ENCODE measurements around the gene DNAJC19.
"Not testable (repeated sequence)": the region's sequence is repeated elsewhere in the genome, so short reads cannot be mapped to it uniquely, and the experiment has no call there.

Gene DNAJC19

DNA sequence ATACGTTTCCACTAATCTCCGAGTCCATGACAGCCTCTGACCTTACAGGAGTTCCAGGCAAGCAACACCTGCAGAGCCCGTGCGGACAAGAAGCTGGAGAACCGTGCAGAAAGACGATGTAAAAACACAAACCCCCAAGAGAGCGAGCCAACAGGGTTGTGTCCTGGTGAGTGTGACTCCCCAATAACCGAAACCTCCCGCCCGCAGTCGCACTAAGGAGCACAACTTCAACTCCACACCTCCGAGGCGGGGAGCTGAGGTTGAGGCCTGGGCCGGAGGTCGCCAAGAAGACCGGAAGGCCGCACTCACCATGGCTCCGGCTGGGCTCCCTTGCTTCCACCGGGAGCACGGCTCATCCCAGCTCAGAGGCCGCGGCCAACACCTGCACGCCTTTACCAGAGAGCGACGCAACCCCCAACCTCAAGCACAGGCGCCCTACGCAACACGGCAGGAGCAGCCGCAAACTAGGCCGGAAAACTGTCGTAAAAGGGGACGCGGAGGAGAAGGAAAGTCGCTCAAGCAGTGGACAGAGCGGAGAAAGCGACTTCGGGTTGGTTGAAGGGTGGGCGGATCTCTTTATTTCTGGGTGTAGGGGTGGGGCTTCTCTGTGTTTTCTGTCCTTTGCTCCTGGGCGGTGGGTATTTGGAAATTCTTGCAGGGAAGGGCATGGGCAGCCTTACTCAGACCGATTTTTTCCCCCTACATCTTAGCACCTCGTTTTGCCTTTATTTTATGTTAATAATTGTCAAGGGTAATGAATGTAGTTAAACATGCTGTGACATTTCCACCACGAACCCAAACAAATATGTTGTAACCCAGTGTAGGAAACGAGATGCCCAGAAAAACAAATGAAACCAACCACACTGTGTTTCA lies at the start of gene DNAJC19:
DNAJC19 (minus strand) TSS at position 446 of the 873 bp plus-strand sequence; CDS start at position 312, 134 bp downstream.
- peak; percentile 69 to 87 for DNase-seq (ENCODE audit: extremely low read depth in 1 of 2, low read depth in 1 of 2)

- no peak for DNase-seq (ENCODE audit: extremely low read depth in 1 of 2, low read depth in 1 of 2)
These were observed 41.4 kb upstream of the DNAJC19 start for GRCh38 chr3:181030948-181031347.

GRCh38 chr3:181025204-181025603 lies 35.7 kb upstream of the DNAJC19 start:
- DNase-seq (ENCODE audit: extremely low read depth in 1 of 2, low read depth in 1 of 2): no peak

DNA sequence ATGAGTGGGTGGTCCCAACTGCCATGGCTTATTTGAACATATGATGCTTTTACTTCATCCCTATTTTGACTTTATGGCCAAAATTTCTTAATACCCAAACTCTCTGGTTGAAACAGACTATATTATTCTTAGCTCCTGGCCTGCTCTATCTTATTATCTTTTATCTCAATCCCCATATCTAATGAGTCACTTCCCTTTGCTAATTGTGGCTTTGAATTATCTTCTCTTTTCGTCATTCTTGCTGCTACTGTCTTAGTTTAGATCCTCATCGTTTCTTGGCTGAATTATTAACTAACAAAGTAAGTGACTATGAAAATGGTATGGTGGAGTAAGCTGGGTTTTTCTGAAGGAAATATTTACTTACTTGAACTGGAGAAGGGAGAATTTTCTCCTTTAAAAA lies 28.2 kb upstream of the DNAJC19 start:
- no peak for DNase-seq (ENCODE audit: extremely low read depth in 1 of 2, low read depth in 1 of 2)

GRCh38 chr3:181009225-181009624 lies 19.7 kb upstream of the DNAJC19 start:
- DNase-seq (ENCODE audit: extremely low read depth in 1 of 2, low read depth in 1 of 2): peak; percentile 13 to 35

GRCh38 chr3:181008796-181009195 lies 19.3 kb upstream of the DNAJC19 start:
- no peak for DNase-seq (ENCODE audit: extremely low read depth in 1 of 2, low read depth in 1 of 2)

DNA sequence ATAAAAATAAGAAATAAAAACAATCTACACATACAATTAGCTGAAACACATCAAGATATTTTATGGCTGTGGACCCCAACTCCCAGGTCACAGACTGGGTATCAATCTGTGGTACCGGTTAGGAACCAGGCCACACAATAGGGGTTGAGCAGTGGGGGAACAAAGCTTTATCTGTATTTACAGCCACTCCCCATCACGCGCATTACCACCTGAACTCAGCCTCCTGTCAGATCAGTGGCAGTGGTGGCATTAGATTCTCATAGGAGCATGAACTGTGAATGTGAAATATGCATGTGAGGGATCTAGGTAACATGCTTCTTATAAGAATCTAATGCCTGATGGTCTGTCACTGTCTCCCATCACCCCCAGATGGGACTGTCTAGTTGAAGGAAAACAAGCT lies 17.7 kb upstream of the DNAJC19 start:
- DNase-seq (ENCODE audit: extremely low read depth in 1 of 2, low read depth in 1 of 2): no peak

GRCh38 chr3:181006541-181006940 lies 17.0 kb upstream of the DNAJC19 start:
- no peak for DNase-seq (ENCODE audit: extremely low read depth in 1 of 2, low read depth in 1 of 2)

DNA sequence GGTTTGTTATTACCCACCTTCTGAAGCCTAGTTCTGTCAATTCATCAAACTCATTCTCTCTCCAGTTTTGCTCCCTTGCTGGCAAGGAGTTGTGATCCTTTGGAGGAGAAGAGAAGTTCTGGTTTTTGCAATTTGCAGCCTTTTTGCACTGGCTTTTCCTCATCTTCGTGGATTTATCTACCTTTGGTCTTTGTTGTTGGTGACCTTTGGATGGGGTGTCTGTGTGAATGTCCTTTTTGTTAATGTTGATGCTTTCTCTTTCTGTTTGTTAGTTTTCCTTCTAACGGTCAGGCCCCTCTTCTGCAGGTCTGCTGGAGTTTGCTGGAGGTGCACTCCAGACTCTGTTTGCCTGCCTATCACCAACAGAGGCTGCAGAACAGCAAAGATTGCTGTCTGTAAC lies 13.9 kb upstream of the DNAJC19 start:
- DNase-seq (ENCODE audit: extremely low read depth in 1 of 2, low read depth in 1 of 2): not testable (repeated sequence)

DNA sequence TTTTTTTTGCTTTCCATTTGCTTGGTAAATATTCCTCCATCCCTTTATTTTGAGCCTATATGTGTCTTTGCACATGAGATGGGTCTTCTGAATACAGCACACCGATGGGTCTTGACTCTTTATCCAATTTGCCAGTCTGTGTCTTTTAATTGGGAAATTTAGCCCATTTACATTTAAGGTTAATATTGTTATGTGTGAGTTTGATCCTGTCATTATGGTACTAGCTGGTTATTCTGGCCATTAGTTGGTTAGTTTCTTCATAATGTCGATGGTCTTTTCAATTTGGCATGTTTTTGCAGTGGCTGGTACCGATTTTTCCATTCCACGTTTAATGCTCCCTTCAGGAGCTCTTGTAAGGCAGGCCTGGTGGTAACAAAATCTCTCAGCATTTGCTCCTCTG lies 12.8 kb upstream of the DNAJC19 start:
- DNase-seq (ENCODE audit: extremely low read depth in 1 of 2, low read depth in 1 of 2): not testable (repeated sequence)

- no peak for DNase-seq (ENCODE audit: extremely low read depth in 1 of 2, low read depth in 1 of 2)
These were observed 6.9 kb upstream of the DNAJC19 start for GRCh38 chr3:180996415-180996932.

- no peak for DNase-seq (ENCODE audit: extremely low read depth in 1 of 2, low read depth in 1 of 2)
These were observed 969 bp upstream of the DNAJC19 start for GRCh38 chr3:180990505-180990904.

GRCh38 chr3:180987344-180987743 lies 2.2 kb downstream of the DNAJC19 start:
- DNase-seq (ENCODE audit: extremely low read depth in 1 of 2, low read depth in 1 of 2): no peak

- DNase-seq (ENCODE audit: extremely low read depth in 1 of 2, low read depth in 1 of 2): not testable (repeated sequence)
These were observed 3.2 kb downstream of the DNAJC19 start for GRCh38 chr3:180986366-180986765.

DNA sequence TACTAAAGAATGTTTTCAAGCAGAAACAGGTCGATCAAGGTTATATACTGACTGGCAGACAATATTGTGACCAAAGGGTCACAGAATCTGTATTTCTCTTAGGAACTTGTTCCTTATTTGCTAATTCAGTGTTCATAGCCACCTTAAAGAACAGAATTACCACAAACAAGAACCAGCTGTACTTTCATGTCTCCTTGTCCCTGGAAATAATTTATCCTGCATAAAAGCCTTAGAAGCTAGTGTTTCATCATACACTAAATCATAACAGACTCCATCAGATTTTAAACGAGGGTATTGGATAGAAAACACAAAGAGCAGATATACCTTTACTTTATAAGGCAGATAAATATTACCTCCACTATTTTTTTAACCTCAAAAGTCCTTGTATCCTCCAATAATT lies 6.4 kb downstream of the DNAJC19 start:
- DNase-seq (ENCODE audit: extremely low read depth in 1 of 2, low read depth in 1 of 2): no peak

- DNase-seq (ENCODE audit: extremely low read depth in 1 of 2, low read depth in 1 of 2): no peak
These were observed 7.6 kb downstream of the DNAJC19 start for GRCh38 chr3:180981912-180982311.

DNA sequence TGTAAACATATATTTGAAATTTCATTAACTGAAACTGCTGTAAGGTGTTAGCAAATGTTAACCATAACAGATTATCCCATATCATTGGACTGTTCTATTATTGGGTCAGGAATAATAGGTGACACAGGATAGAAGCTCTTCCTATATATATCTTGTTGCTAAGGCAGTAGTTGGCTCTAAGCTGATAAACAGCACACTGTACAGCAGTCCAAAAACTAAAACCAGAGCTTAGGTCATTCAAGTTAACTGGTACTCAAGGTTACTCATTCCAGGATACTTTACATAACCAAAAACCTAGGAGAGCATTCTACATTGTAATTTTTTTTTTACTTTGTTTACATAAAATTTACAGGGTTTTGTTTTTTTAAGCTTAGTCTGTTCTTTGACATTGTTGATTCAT lies 8.9 kb downstream of the DNAJC19 start:
- DNase-seq (ENCODE audit: extremely low read depth in 1 of 2, low read depth in 1 of 2): no peak

- DNase-seq (ENCODE audit: extremely low read depth in 1 of 2, low read depth in 1 of 2): no peak
These were observed 9.6 kb downstream of the DNAJC19 start for GRCh38 chr3:180979961-180980360.

DNA sequence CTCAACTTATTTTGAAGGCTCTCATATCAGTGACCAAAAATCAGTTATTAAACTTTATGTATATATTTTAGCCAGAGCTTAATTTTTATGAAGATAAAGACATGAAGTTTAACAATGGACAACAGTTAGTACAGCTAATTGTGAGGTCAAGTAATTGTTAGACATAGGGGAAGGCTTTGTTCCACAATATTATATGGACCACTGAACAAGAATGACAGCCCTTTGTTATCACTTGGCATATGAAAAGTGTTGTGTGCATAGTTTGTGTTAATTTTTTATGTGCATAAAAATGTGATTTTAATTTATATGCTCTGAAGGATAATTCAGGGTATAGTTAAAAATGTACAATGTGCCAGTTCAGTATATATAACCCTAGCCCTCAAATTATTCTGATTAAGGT lies 12.0 kb downstream of the DNAJC19 start:
- DNase-seq (ENCODE audit: extremely low read depth in 1 of 2, low read depth in 1 of 2): no peak

GRCh38 chr3:180974286-180974685 lies 15.2 kb downstream of the DNAJC19 start:
- no peak for DNase-seq (ENCODE audit: extremely low read depth in 1 of 2, low read depth in 1 of 2)

GRCh38 chr3:180973543-180973942 lies 16.0 kb downstream of the DNAJC19 start:
- no peak for DNase-seq (ENCODE audit: extremely low read depth in 1 of 2, low read depth in 1 of 2)

- DNase-seq (ENCODE audit: extremely low read depth in 1 of 2, low read depth in 1 of 2): no peak
These were observed 18.6 kb downstream of the DNAJC19 start for GRCh38 chr3:180970931-180971330.
